NB4 (cell line): ENCODE measurements around the gene BRSK1.

ENCODE experiments used
- CTCF ChIP-seq: IDR thresholded peaks from one replicate; pipeline ENCODE4 v1.5.1; 2012; ENCODE audit warnings: low read depth, low read length
- MYC ChIP-seq: IDR thresholded peaks from 2 replicates; pipeline ENCODE4 v1.6.1; 2011; ENCODE audit warnings: low read depth, low read length
- POLR2A ChIP-seq: IDR thresholded peaks from 2 replicates; pipeline ENCODE4 v1.6.1; 2011; ENCODE audit warnings: mild to moderate bottlenecking; ENCODE audit not compliant: insufficient read length; ENCODE audit errors: extremely low read depth
- TF ChIP-seq, protein P1 (sequence below): IDR thresholded peaks from 2 replicates; pipeline ENCODE4 v1.6.1; 2011; ENCODE audit warnings: low read depth, low read length

GRCh38 chr19:55304279-55304978, 20.6 kb downstream of the BRSK1 start:
- no peak for TF ChIP-seq CTCF
- TF ChIP-seq POLR2A = no peak
- TF ChIP-seq, protein P1, sequence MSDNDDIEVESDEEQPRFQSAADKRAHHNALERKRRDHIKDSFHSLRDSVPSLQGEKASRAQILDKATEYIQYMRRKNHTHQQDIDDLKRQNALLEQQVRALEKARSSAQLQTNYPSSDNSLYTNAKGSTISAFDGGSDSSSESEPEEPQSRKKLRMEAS = no peak
- TF ChIP-seq MYC = no peak; the same call in 1 of the 2 replicates
